Loucy (cell line): ENCODE measurements around the gene FA2H.
"Not testable (repeated sequence)": the region's sequence is repeated elsewhere in the genome, so short reads cannot be mapped to it uniquely, and the experiment has no call there.

Experiments
- H2AFZ ChIP-seq: fragments of 200-600 bp; sonication (generic); 2 replicates; pipeline ENCODE4 v1.6.0; 2016; ENCODE audit warnings: antibody characterized with exemption, mild to moderate bottlenecking, low read length, moderate library complexity
- H3F3A ChIP-seq: fragments of 200-600 bp; 2 replicates; pipeline ENCODE4 v1.6.0; 2016; ENCODE audit warnings: antibody characterized with exemption, low read depth, mild to moderate bottlenecking
- H3K27me3 ChIP-seq: fragments of 200-600 bp; sonication (generic); 2 replicates; pipeline ENCODE4 v1.6.1; 2014; ENCODE audit warnings: low read length, mild to moderate bottlenecking; ENCODE audit not compliant: insufficient read depth, poor library complexity, severe bottlenecking
- H3K36me3 ChIP-seq: fragments of 200-600 bp; sonication (generic); 2 replicates; pipeline ENCODE4 v1.6.1; 2016; ENCODE audit warnings: low read length; ENCODE audit not compliant: insufficient read depth
- H3K4me1 ChIP-seq: fragments of 200-600 bp; sonication (generic); 2 replicates; pipeline ENCODE4 v1.5.1; 2014; ENCODE audit warnings: low read length, mild to moderate bottlenecking; ENCODE audit not compliant: insufficient read depth, poor library complexity, severe bottlenecking
- H3K4me2 ChIP-seq: fragments of 200-600 bp; sonication (generic); 2 replicates; pipeline ENCODE4 v1.6.0; 2014; ENCODE audit warnings: antibody characterized with exemption, low read length, low read depth, mild to moderate bottlenecking; ENCODE audit not compliant: poor library complexity, severe bottlenecking
- H3K4me3 ChIP-seq: fragments of 200-600 bp; sonication (generic); 2 replicates; pipeline ENCODE4 v1.5.1; 2014; ENCODE audit warnings: low read length, mild to moderate bottlenecking, mixed read lengths; ENCODE audit not compliant: poor library complexity, severe bottlenecking
- H3K79me2 ChIP-seq: fragments of 200-600 bp; sonication (generic); 2 replicates; pipeline ENCODE4 v1.6.1; 2014; ENCODE audit warnings: low read length; ENCODE audit not compliant: insufficient read depth
- H3K9ac ChIP-seq: fragments of 200-600 bp; sonication (generic); 2 replicates; pipeline ENCODE4 v1.6.0; 2014; ENCODE audit warnings: mild to moderate bottlenecking, low read depth, low read length, moderate library complexity; ENCODE audit not compliant: poor library complexity, severe bottlenecking
- H3K9me2 ChIP-seq: fragments of 200-600 bp; sonication (generic); replicated peaks from 2 replicates; pipeline ENCODE4 v1.6.1; 2016; ENCODE audit warnings: low read depth, low read length, mixed read lengths
- H3K9me3 ChIP-seq: fragments of 200-600 bp; sonication (generic); 2 replicates; pipeline ENCODE4 v1.6.1; 2014; ENCODE audit warnings: mild to moderate bottlenecking, antibody characterized with exemption, low read length, low read depth; ENCODE audit not compliant: insufficient read depth
- H4K20me1 ChIP-seq: fragments of 200-600 bp; sonication (generic); 2 replicates; pipeline ENCODE4 v1.6.0; 2014; ENCODE audit warnings: antibody characterized with exemption, low read length, mild to moderate bottlenecking; ENCODE audit not compliant: insufficient read depth, poor library complexity, severe bottlenecking
- EZH2phosphoT487 ChIP-seq: fragments of 200-600 bp; IDR thresholded peaks from 2 replicates; pipeline ENCODE4 v1.6.1; 2018; ENCODE audit warnings: antibody characterized with exemption, mild to moderate bottlenecking, moderate library complexity, borderline replicate concordance
- TF ChIP-seq, protein P1 (sequence below): fragments of 200-600 bp; sonication (generic); conservative IDR thresholded peaks from 2 replicates; pipeline ENCODE4 v1.5.1; 2014; ENCODE audit warnings: mild to moderate bottlenecking, antibody characterized with exemption, low read length

FA2H gene

DNA sequence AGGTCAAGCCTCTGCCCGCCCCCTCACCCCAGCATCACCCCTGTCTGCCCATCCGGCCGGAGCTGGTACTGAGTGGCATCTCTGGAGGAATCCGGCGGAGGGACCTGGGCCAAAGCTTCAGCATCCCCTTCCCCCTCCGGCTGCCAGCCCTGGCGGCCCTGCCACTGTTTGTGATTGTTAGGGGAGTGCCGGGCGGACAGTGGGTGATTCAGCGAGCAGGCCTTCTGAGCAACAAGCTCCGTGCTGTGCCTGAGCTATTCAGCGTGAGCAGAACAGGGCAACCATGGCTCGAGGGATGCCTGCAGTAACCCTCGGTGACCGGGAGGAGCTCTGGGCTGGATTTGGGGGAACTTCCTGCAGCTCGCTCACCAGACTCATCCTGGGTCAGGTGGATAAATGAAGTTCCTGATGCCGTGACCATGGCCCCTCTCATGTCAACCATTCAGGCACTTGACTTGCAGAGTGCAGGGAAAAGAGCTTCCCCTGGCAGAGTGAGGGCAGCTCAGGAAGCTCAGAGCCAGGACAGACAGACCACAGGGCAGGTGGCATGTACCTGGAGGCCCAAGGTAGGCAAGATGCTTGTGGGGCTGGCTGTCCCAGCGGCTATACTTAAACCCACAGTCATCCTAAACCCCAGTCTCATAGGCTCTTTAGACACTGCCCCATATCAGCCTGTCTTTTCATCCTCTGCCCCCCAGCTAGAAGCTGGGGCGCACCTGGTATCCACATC lies 49.6 kb downstream of the FA2H start:
- Histone ChIP-seq H3K4me2 (no peak overlapping the region), H3K9me3 (peaks cover 4% of the 10 kb centered on the region; the same call in 1 of the 2 replicates), H3K9me2 (no peaks in the 10 kb centered on the region), H3K79me2 (no peaks in the 10 kb centered on the region), H2AFZ (no peak overlapping the region), H3F3A (no peaks in the 10 kb centered on the region), H4K20me1 (no peaks in the 10 kb centered on the region), H3K4me3 (no peak overlapping the region), H3K9ac (no peak overlapping the region), H3K36me3 (no peaks in the 10 kb centered on the region), H3K4me1 (peaks cover 9% of the 10 kb centered on the region), H3K27me3 (no peaks in the 10 kb centered on the region)
- TF ChIP-seq, protein P1, sequence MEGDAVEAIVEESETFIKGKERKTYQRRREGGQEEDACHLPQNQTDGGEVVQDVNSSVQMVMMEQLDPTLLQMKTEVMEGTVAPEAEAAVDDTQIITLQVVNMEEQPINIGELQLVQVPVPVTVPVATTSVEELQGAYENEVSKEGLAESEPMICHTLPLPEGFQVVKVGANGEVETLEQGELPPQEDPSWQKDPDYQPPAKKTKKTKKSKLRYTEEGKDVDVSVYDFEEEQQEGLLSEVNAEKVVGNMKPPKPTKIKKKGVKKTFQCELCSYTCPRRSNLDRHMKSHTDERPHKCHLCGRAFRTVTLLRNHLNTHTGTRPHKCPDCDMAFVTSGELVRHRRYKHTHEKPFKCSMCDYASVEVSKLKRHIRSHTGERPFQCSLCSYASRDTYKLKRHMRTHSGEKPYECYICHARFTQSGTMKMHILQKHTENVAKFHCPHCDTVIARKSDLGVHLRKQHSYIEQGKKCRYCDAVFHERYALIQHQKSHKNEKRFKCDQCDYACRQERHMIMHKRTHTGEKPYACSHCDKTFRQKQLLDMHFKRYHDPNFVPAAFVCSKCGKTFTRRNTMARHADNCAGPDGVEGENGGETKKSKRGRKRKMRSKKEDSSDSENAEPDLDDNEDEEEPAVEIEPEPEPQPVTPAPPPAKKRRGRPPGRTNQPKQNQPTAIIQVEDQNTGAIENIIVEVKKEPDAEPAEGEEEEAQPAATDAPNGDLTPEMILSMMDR, result no peak
- TF ChIP-seq EZH2phosphoT487, result no peak

DNA sequence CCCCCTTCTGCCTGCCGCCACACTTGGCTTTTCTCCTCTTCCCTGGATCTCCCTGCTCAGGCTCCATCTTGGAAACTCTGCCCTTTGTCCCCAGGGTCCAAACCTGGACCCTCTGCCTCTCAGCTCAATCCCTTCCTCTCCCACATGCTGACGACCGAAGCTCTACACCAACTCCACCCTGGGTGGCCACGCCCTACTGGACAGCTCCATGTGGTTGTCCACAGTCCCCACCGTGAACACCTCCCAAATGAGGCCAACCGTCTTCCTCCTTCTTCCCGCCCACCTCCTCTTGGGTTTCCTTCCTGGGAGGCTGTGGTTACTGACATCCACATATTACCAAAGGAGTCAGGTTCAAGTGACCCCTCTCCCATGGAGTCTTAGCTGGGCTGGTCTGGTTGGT lies 51.4 kb downstream of the FA2H start:
- Histone ChIP-seq H3K4me1 (no peaks in the 10 kb centered on the region), H3K4me2 (no peak overlapping the region)
- TF ChIP-seq, protein P1, result no peak
- no peak for TF ChIP-seq EZH2phosphoT487

DNA sequence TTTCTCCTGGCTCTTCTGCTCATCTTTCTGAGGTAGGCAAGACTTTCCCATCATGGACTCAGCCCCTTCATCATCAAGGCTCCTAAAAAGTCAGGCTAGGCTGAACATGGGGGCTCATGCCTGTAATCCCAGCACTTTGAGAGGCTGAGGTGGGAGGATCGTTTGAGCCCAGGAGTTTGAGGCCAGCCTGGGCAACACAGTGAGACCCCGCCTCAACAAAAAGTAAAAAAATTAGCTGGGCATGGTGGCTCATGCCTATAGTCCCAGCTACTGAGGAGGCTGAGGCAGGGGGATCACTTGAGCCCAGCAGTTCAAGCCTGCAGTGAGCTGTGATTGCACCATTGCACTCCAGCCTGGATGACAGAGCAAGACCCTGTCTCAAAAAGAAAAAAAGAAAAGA lies 52.5 kb downstream of the FA2H start:
- not testable (repeated sequence) for H3K4me3 ChIP-seq, H3K9me2 ChIP-seq, H3K79me2 ChIP-seq, H3K27me3 ChIP-seq, H3F3A ChIP-seq, H3K9me3 ChIP-seq, H4K20me1 ChIP-seq, H3K4me1 ChIP-seq, H3K4me2 ChIP-seq, H3K36me3 ChIP-seq, H3K9ac ChIP-seq, H2AFZ ChIP-seq

More for the DNA sequence above, 51.4 kb downstream of the FA2H start:
- H3K79me2 ChIP-seq, result no peaks in the 10 kb centered on the region
- H3F3A ChIP-seq, result no peaks in the 10 kb centered on the region
- H2AFZ ChIP-seq, result no peak overlapping the region
- H3K4me3 ChIP-seq, result no peak overlapping the region
- H3K9me2 ChIP-seq, result no peaks in the 10 kb centered on the region
- no peaks in the 10 kb centered on the region for H4K20me1 ChIP-seq
- no peak overlapping the region for H3K9ac ChIP-seq
- H3K36me3 ChIP-seq, result no peaks in the 10 kb centered on the region
- peaks cover 4% of the 10 kb centered on the region; the same call in 1 of the 2 replicates for H3K9me3 ChIP-seq
- H3K27me3 ChIP-seq, result no peaks in the 10 kb centered on the region

DNA sequence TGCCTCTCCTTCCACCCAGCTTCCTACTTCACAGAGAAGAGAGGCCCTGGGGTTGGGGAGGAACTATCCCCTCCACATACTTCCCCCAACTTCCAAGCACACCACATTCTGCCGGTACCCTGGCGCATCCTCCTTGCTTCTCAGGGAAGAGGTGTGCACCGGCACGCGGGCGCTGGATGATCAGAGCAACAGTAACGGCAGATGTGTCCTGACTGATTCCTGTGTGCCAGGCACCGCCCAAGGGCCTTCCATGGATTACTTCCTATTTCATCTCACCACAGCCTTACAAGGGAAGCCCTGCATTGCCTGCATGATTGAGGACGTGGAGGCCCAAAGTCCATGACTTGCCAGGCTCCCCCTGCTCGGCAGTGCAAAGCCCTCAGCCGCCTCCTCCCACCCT lies 52.9 kb downstream of the FA2H start:
- Histone ChIP-seq H3K27me3 (no peaks in the 10 kb centered on the region), H4K20me1 (no peaks in the 10 kb centered on the region), H3K4me3 (no peak overlapping the region), H3K79me2 (no peaks in the 10 kb centered on the region), H3K9me2 (no peaks in the 10 kb centered on the region), H3K4me2 (no peak overlapping the region), H3K9me3 (peaks cover 1% of the 10 kb centered on the region; the same call in 1 of the 2 replicates), H2AFZ (no peak overlapping the region), H3K4me1 (no peaks in the 10 kb centered on the region), H3K9ac (no peak overlapping the region), H3F3A (no peaks in the 10 kb centered on the region), H3K36me3 (no peaks in the 10 kb centered on the region)
- TF ChIP-seq, protein P1, result no peak
- TF ChIP-seq EZH2phosphoT487, result no peak
